Measurements from ENCODE around the gene PALS1.

GRCh38 chr14:67240978-67241410, 241 bp upstream of the PALS1 start:
- TF ChIP-seq CTCF (conservative IDR thresholded peaks at IDR 0.05) (no peak), ZFX (IDR thresholded peaks at IDR 0.05) (no peak)

Measured in C4-2B (cell line).